Mesendoderm (in vitro differentiated cells): Measurements from ENCODE around the gene SLCO1A2.

Experiments used
- DNase-seq: peaks from one replicate; pipeline ENCODE4 v3.0.0; 2013
- H2AK5ac ChIP-seq: 2 replicates; pipeline ENCODE4 v1.6.1; 2013; ENCODE audit warnings: low read length, inconsistent platforms
- H2BK120ac ChIP-seq: 2 replicates; pipeline ENCODE4 v1.6.1; 2013; ENCODE audit warnings: low read depth, mild to moderate bottlenecking, low read length, moderate library complexity, mixed read lengths
- H2BK15ac ChIP-seq: replicated peaks from 2 replicates; pipeline ENCODE4 v1.6.1; 2013; ENCODE audit warnings: low read depth, mild to moderate bottlenecking, moderate library complexity
- H2BK5ac ChIP-seq: 2 replicates; pipeline ENCODE4 v1.6.1; 2013; ENCODE audit warnings: low read length, inconsistent platforms
- H3K18ac ChIP-seq: 2 replicates; pipeline ENCODE4 v1.6.1; 2013; ENCODE audit warnings: mild to moderate bottlenecking, low read length, mixed read lengths
- H3K23ac ChIP-seq: one replicate; pipeline ENCODE4 v1.6.1; 2013; ENCODE audit warnings: low read length
- H3K27ac ChIP-seq: 2 replicates; pipeline ENCODE4 v1.5.1; 2013; ENCODE audit warnings: low read depth, mild to moderate bottlenecking, inconsistent platforms, low read length, moderate library complexity
- H3K27me3 ChIP-seq: 2 replicates; pipeline ENCODE4 v1.6.1; 2013; ENCODE audit warnings: low read length, control low read depth, mild to moderate bottlenecking, inconsistent platforms; ENCODE audit not compliant: insufficient read depth, poor library complexity
- H3K36me3 ChIP-seq: 2 replicates; pipeline ENCODE4 v1.6.1; 2013; ENCODE audit warnings: low read length, inconsistent platforms; ENCODE audit not compliant: control insufficient read depth, insufficient read depth
- H3K4ac ChIP-seq: one replicate; pipeline ENCODE4 v1.6.1; 2013; ENCODE audit warnings: low read depth, mild to moderate bottlenecking, low read length, moderate library complexity
- H3K4me1 ChIP-seq: 2 replicates; pipeline ENCODE4 v1.6.1; 2013; ENCODE audit warnings: low read depth, low read length, inconsistent platforms; ENCODE audit not compliant: control insufficient read depth
- H3K4me2 ChIP-seq: 2 replicates; pipeline ENCODE4 v1.6.1; 2013; ENCODE audit warnings: low read length
- H3K4me3 ChIP-seq: 2 replicates; pipeline ENCODE4 v1.5.1; 2013; ENCODE audit warnings: mild to moderate bottlenecking, low read length
- H3K56ac ChIP-seq: one replicate; pipeline ENCODE4 v1.6.1; 2013; ENCODE audit warnings: low read length
- H3K79me1 ChIP-seq: 2 replicates; pipeline ENCODE4 v1.6.1; 2013; ENCODE audit warnings: low read length, inconsistent platforms
- H3K79me2 ChIP-seq: 2 replicates; pipeline ENCODE4 v1.6.1; 2013; ENCODE audit warnings: mild to moderate bottlenecking, low read length; ENCODE audit not compliant: control insufficient read depth, insufficient read depth
- H3K9ac ChIP-seq: 2 replicates; pipeline ENCODE4 v1.6.1; 2013; ENCODE audit warnings: low read length, inconsistent platforms
- H4K5ac ChIP-seq: one replicate; pipeline ENCODE4 v1.6.1; 2013; ENCODE audit warnings: low read length
- H4K8ac ChIP-seq: one replicate; pipeline ENCODE4 v1.6.1; 2013; ENCODE audit warnings: low read depth, mild to moderate bottlenecking, control low read depth, low read length, moderate library complexity
- WGBS: extraction: QIAGEN DNeasy Blood & Tissue Kit; methylation state at CpG from one replicate; pipeline ENCODE4 v1.1.7; 2013; ENCODE audit warnings: low lambda C conversion rate, missing lambda C conversion rate; ENCODE audit not compliant: insufficient coverage; ENCODE audit errors: extremely low coverage; 5-methylcytosine and 5-hydroxymethylcytosine counted together

SLCO1A2 gene

GRCh38 chr12:21223930-21224329 is 110.8 kb downstream of the SLCO1A2 start:
- Histone ChIP-seq H3K27me3 (no peaks in the 10 kb centered on the region), H3K79me2 (no peaks in the 10 kb centered on the region), H3K79me1 (no peaks in the 10 kb centered on the region), H2BK15ac (no peak overlapping the region), H2BK5ac (no peak overlapping the region), H3K4me3 (no peak overlapping the region), H3K36me3 (no peaks in the 10 kb centered on the region), H3K27ac (no peak overlapping the region), H3K4ac (no peak overlapping the region), H2AK5ac (no peak overlapping the region), H3K18ac (no peak overlapping the region), H4K5ac (no peak overlapping the region), H3K4me2 (no peak overlapping the region), H3K56ac (no peak overlapping the region), H2BK120ac (no peak overlapping the region), H4K8ac (no peak overlapping the region), H3K23ac (no peak overlapping the region), H3K4me1 (no peaks in the 10 kb centered on the region), H3K9ac (no peak overlapping the region)
- DNase-seq = no peak

GRCh38 chr12:21221778-21222177 is 112.9 kb downstream of the SLCO1A2 start:
- Histone ChIP-seq H4K5ac (no peak overlapping the region), H2AK5ac (no peak overlapping the region), H3K23ac (no peak overlapping the region), H3K27me3 (no peaks in the 10 kb centered on the region), H3K4me1 (no peaks in the 10 kb centered on the region), H3K9ac (no peak overlapping the region), H2BK15ac (no peak overlapping the region), H3K4ac (no peak overlapping the region), H2BK5ac (no peak overlapping the region), H4K8ac (no peak overlapping the region), H3K36me3 (no peaks in the 10 kb centered on the region), H2BK120ac (no peak overlapping the region), H3K4me2 (no peak overlapping the region), H3K79me2 (no peaks in the 10 kb centered on the region), H3K18ac (no peak overlapping the region), H3K56ac (no peak overlapping the region), H3K79me1 (no peaks in the 10 kb centered on the region), H3K27ac (no peak overlapping the region), H3K4me3 (no peak overlapping the region)
- no peak for DNase-seq

GRCh38 chr12:21221072-21221471 is 113.6 kb downstream of the SLCO1A2 start:
- Histone ChIP-seq H3K27me3 (no peaks in the 10 kb centered on the region), H3K79me1 (no peaks in the 10 kb centered on the region), H3K56ac (no peak overlapping the region), H2BK120ac (no peak overlapping the region), H2BK15ac (no peak overlapping the region), H4K8ac (no peak overlapping the region), H3K36me3 (no peaks in the 10 kb centered on the region), H4K5ac (no peak overlapping the region), H3K4me3 (no peak overlapping the region), H2BK5ac (no peak overlapping the region), H3K23ac (no peak overlapping the region), H3K4me1 (no peaks in the 10 kb centered on the region), H2AK5ac (no peak overlapping the region), H3K27ac (no peak overlapping the region), H3K4me2 (no peak overlapping the region), H3K18ac (no peak overlapping the region), H3K9ac (no peak overlapping the region), H3K4ac (no peak overlapping the region), H3K79me2 (no peaks in the 10 kb centered on the region)
- no peak for DNase-seq

- Histone ChIP-seq H3K4me3 (no peak overlapping the region), H3K56ac (no peak overlapping the region), H4K5ac (no peak overlapping the region), H2BK5ac (no peak overlapping the region), H2AK5ac (no peak overlapping the region), H3K4ac (no peak overlapping the region), H3K27ac (no peak overlapping the region), H2BK15ac (no peak overlapping the region), H3K9ac (no peak overlapping the region), H3K79me1 (no peaks in the 10 kb centered on the region), H3K27me3 (no peaks in the 10 kb centered on the region), H3K4me2 (no peak overlapping the region), H4K8ac (no peak overlapping the region), H3K18ac (no peak overlapping the region), H3K36me3 (no peaks in the 10 kb centered on the region), H2BK120ac (no peak overlapping the region), H3K4me1 (no peaks in the 10 kb centered on the region), H3K23ac (no peak overlapping the region), H3K79me2 (no peaks in the 10 kb centered on the region)
- no peak for DNase-seq
- WGBS = no CpG with 5 or more reads among the region's 3 CpGs
These were observed 114.5 kb downstream of the SLCO1A2 start for GRCh38 chr12:21220266-21220665.

- no peak overlapping the region for H3K27ac ChIP-seq
- H3K4me1 ChIP-seq = no peaks in the 10 kb centered on the region
- no peaks in the 10 kb centered on the region for H3K79me2 ChIP-seq
- no peaks in the 10 kb centered on the region for H3K36me3 ChIP-seq
- H3K27me3 ChIP-seq = no peaks in the 10 kb centered on the region
- H3K18ac ChIP-seq = no peak overlapping the region
- no peak overlapping the region for H3K56ac ChIP-seq
- H4K8ac ChIP-seq = no peak overlapping the region
- H3K9ac ChIP-seq = no peak overlapping the region
- no peak for DNase-seq
- H3K4me3 ChIP-seq = no peak overlapping the region
- no peak overlapping the region for H3K4ac ChIP-seq
- no peak overlapping the region for H2BK5ac ChIP-seq
- H2BK120ac ChIP-seq = no peak overlapping the region
- H3K23ac ChIP-seq = no peak overlapping the region
- H3K79me1 ChIP-seq = no peaks in the 10 kb centered on the region
- no peak overlapping the region for H2BK15ac ChIP-seq
- H4K5ac ChIP-seq = no peak overlapping the region
- no peak overlapping the region for H2AK5ac ChIP-seq
- no CpG with 5 or more reads among the region's 2 CpGs for WGBS
- H3K4me2 ChIP-seq = no peak overlapping the region
These were observed 115.5 kb downstream of the SLCO1A2 start for GRCh38 chr12:21219206-21219605.
